Endometrium (tissue), 2 donors: ENCODE data around the gene ERFL.

Experiments
- FAIRE-seq: peaks from 2 replicates; lab custom pipeline; 2012; peaks lifted over from hg19 to GRCh38; lab: Jason Lieb, UNC
- donor health status: control.
- donor health status: control.

ERFL gene

DNA sequence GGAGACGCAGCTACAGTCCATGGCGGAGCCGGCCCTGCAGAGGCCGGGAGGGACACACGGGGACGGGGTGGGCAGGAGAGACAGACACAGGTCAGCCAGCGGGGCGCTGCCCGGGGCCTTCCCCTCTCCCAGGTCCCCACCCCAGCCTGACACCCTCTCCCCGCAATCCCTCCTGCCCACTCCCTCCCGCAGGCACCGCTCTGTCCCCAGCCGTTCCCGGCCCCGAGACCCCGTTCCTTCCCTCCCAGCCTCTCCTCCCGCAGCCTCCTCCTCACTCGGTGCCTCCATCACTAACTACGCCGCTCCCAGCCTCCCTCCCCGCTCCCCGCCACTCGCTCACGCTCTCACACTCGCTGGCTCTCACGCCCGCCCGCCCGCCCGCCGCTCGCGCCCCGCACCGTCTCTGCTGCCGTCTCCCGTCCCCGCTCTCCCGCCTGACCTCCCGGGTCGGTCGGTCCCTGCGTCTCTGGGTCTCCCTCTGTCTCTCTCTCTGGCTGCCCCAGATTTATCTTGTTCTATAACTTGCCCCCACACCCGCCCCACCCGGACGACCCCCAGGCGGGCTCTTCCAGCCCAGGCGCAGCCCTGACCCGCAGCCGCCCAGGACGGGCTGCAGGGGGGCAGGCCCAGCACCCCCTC is 15.2 kb downstream of the ERFL start:
- no peak for FAIRE-seq

DNA sequence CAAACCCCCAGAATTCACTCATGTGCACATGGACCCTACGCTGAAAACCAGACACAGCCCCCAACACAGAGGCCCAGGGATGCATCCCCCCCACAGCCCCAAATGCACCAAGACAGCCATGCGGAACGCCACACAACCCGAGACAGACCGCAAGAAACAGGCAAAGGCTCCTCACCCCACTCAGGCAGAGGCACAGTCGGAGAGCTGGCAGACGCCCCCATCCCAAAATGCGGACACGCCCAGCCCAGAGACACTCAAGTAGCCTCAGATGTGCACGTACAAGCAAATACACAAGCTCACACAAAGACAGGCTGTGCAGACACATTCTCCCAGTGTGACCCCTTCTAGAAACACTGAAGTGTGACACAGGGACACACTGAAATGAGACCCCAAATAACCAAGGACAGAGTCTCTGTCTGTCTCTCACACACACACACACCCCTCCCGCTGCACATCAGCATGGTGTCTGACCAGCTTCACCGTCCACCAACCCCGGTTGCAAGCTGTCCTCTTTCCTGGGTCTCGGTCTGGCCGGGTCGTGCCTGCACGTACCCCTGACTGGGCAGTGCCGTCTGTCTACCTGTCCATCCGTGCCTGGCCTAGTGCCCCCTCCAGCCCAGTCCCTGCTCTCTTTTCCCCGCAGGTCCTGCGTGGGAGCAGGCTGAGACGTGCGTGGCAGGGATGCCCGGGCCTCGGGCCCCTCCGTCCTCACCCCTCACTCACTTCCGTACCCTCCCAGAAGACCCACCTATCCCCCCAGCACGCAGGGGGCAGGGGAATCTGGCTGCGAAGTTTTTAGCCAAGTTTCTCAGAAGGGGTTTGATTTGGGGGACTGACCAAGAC is 16.1 kb downstream of the ERFL start:
- FAIRE-seq, result no peak

DNA sequence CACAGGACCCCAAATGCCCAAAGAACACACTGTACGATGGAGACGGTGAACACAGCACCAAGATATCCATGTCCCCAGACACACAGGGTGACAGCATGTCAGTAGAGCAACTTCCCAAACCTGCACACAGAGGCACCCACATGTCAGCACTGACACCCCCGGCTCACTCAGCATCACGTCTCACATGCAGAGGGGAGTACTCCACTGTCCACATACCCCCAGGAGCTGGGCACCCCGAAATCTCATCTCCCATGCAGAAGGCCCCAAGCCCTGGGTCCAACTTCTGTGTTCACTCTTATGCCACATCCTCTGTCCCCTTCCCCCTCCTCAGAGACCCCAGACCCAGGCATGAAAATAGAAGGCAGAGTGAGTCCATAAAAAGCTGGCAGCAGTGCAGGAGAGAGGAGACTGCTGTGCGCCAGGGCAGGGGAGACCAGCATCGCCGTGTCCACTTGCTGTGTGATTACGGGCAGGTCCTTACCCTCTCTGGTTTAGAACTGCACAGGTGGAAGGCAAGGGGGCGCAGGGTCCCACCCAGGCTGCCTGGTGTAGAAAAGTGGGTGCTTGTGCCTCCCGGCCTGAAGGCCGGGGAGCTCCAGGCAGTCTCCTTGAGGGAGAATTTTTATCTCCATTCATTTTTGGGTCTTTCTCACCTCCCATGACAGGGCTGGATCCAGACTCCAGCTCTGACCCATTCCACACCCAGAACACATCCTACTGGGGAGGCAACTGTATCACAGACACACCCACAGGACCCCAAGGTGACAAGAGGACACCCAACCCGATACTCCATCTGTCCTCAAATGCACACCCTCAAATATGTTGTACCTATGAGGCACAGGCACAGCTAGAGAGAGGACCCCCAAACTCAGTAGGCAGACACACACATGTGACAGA is 17.0 kb downstream of the ERFL start:
- FAIRE-seq, result no peak

DNA sequence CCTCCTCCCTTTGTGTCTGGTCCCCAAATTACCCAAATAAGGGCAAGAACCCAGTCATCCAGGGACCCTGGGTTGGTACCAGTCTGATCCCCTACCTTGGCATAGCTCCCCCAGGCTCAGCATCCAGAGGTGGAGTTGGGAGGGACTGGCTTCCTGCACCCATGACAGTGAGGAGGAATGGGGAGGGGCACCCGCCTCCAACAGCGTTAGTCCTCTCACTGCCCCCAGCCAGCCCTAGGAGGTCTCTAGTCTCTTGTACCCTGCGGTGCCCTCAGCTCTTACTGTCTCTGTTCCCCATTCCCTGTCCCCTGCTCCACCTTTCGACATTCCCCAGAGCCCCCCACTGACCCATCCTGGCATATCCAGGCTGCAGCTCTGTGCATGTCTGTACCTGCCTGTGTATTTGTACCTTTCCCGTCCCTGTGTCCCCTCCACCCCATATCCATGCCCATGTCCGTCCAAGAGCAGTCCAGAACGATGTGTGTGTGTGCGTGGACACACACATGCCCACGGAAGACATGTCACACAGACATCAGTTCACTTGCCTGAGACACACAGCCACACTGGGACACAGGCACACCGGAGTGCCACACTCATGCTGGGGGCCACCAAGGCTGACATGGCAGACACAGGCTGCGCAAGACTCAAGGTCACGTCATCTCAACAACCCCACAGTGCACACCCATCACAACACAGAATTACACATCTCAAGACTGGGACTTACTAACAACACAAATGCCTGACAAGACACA is 17.8 kb downstream of the ERFL start:
- FAIRE-seq, result no peak

DNA sequence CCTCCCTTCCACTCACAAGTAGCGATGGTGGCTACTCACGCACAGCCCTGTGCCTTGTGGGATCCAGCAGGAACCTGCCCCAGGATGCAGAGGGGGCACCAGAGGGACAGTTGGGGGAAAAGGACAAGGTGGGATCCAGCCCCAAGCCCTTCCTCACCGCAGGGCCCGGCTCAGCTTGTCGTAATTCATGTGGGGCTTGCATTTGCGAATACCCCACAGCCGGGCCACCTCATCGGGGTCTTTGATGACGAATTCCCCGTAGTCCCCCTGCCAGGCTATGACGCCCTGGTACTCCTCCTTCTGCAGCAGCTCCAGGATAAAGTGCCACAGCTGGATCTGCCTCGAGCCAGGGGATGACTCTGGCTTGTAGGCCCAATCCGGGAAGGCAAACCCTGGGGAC is 18.5 kb downstream of the ERFL start:
- FAIRE-seq, result no peak

DNA sequence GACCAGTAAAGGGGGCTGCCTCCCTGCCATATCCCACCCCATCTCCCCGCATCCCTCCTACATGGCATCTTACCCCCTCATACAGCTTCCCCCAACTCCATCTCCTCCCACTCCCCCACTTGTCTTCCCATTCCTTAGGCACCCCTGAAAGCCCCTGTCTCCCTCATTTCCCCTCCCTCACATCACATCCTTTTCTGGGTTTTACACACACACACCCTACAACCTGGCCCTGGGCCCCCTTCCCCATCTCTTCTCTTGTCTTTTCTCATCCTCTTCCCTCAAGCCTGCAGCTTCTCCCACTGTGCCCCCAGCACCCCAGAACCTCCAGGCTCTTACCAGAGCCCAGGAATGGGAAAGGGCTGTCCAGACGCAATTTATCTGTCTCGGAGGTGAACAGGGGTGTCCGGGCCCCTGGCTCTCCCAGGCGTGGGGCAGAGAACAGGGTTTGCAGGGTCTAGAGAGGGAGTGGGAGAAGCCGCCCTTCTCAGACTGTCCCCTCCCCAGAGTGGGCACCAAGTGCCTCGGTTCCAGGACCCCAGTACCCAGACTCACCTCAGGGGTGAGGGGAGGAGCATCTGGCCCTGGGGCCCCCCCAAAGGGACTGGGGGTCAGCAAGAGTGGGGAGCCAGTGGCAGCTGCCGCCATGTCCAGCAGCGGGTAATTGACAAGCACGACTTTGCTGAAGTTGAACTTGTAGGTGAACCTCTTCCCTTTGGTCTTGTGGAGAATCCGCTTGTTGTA is 19.4 kb downstream of the ERFL start:
- FAIRE-seq, result no peak

DNA sequence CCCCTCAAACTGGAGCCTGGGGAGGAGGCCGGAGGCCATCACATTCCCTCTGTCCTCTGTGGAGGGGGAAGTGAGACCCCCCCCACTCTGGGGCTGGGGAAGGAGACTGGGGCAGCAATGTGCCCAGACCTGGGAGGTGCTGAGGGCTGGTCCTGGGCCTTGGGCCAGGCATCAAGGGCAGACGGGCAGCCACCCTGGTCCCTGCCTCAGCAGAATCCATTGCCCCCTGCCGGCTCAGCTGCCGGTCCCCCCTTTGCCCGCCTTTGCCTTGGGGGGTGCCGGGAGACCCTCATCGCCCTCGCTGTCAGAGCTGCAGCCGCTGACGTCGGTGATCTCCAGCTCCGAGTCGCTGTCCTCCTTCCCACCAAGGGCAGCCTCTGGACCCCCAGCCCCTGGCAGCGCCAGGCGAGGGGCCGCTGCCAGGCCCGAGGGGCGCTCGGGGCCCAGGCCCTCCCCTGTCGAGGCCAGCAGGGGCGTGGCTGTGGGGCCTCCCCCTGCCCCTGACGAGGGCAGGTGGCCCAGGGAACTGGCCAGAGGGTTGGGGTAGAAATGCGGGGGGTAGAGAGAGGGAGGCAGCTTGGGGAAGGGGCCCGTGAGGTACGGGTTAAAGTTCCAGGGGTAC is 20.1 kb downstream of the ERFL start:
- no peak for FAIRE-seq

DNA sequence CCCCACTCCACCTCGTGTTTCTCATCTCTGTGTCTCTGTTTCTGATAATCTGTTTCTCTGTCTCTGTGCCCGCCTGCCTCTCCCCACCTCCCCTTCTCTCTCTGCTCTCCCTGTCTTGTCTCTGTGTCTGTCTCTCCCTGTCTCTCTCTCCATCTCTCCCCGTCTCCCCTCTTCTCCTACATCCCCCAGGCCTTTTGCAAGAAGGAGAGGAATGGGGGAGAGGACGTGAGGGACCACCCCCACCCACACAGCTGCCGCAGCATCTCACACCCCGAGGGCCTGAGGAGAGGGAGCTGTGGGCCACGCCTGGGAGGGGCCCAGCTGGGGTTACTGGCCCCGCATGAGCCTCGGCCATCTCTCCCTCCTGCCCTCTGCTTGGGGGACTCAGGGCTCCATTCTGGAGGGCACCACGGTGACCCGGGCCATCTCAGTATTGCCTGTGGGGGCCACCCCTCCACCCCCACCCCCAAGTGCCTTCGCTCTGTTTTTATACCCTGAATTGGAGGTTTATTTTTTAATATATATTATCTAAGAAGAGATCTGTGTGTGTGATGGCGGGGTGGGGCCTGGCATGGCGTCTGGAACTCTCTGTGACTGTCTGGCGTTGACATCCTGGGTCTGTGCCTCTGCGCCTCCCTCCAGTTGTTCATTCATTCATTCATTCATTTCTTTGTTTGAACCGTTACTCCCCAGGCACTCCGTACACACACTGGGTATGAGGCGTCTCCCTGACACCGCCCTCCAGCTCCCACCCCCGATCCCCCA is 21.2 kb downstream of the ERFL start:
- no peak for FAIRE-seq

DNA sequence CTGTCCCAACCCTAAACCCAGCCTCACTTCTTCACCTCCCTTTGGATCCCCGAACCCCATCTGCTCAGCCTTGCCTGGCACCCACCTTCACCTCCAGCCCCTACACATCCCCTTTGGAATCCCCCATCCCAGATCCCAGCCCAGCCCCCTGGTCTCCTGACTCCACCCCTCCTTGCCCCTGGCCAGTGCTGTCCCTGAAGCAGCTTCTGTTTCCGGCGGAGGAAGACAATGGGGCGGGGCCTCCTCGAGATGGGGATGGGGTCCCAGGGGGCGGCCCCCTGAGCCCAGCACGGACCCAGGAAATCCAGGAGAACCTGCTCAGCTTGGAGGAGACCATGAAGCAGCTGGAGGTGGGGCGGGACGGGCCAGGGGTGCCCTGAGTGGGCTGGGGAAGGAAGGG is 22.0 kb downstream of the ERFL start:
- FAIRE-seq, result no peak

DNA sequence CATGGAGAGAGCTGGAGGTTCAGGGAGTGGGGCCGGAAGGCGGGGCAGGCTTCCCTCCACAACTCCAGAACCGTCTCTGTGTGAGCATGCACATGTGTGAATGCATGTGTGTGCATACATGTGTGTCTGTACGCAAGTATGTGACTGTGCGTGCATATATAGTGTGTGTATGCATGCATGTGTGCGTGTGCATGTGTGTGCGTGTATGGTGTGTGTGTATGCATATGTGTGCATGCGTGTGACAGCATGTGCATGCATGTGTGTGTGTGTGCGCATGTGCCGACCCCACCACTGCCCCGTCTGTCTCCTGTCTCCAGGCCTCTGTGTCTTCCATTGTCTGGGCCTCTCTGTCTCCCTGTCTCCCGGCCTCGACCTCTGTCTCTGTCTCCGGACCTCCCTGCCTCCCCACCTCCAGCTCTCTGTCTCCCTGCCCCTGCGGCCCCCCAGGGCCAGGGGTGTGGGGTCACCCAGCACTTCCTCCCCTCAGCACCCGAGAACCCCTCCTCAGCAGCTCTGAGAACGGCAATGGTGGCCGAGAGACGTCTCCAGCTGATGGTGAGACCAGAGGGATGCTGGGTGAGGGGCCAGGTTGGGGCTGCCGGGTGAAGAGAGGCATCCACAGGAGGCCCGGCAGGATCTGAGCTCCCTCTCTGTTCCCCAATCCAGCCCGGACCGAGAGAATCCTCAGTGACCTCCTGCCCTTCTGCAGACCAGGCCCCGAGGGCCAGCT is 22.8 kb downstream of the ERFL start:
- no peak for FAIRE-seq

DNA sequence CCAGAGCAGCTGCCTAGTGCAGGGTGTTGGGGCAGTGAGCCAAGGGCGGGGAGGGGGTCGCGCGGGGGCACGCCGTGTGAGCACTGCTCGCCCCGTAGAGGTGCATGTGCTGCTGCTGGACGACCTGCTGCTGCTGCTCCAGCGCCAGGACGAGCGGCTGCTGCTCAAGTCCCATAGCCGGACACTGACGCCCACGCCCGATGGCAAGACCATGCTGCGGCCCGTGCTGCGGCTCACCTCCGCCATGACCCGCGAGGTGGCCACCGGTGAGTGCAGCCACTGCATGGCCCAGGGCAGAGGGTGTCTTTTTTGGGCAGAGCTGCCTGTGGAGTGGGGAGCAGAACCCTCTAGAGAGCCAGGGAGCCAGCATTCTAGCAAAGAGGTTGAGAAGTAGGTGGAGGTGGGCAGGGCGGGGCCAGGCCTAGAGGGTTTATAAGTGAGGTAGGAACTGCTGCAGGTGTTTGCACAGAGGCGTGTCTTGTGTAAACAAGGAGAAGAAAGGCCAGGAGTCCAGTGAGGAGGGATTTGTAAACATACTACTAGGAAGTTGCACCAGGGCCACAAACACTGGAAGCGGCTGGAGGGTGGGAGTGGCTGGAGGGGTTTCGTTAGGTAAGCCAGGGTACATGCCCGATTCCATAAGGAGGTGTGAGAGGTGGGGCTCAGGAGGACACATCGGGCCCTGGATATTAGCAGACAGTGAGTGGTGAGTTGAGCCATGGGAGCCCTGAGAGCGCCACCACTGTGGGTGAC is 24.0 kb downstream of the ERFL start:
- FAIRE-seq, result no peak

DNA sequence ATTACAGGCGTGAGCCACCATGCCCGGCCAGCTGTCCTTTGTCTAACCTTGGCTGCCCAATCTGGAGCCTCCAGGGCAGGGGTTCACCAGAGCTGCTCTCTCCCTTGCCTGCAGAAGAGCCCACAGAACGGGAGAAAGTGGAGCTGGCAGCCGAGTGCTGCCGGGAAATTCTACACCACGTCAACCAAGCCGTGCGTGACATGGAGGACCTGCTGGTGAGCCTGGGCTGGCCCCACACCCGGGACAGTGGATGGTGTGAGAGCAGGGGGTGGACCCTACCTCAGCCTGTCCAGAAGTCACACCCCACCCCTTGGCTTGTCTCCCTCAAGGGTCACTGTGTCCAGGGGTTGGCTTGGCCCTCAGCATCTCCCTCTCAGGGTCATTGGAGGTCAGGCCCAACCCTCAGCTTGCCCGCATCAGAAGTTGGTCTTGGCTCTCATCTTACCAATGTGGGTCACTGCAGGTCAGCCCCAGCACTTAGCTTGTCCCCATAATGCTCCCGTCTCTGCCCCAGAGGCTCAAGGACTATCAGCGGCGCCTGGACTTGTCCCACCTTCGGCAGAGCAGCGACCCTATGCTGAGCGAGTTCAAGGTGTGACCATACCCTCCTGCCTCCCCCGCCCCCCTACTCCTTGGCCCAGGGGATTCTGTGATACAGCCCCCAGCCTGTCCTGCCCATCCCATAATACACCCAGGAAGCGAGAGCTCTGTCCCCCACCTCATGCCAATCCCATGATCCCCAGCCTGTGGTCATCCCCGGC is 24.9 kb downstream of the ERFL start:
- FAIRE-seq, result no peak

DNA sequence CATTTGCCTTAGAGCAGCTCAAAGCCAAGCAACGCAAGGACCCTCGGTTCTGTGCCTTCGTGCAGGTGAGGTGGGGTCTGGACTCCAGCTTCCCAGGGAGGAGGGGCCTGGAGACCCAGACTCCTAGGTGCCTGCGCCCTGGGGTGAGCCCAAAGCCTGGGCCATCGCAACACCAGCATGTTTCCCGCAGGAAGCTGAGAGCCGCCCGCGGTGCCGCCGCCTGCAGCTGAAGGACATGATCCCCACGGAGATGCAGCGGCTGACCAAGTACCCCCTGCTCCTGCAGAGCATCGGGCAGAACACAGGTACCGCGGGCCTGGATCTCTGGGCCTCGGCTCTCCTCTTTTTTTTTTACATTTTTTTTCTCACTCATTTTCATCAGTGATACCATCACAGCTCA is 25.7 kb downstream of the ERFL start:
- FAIRE-seq, result no peak

DNA sequence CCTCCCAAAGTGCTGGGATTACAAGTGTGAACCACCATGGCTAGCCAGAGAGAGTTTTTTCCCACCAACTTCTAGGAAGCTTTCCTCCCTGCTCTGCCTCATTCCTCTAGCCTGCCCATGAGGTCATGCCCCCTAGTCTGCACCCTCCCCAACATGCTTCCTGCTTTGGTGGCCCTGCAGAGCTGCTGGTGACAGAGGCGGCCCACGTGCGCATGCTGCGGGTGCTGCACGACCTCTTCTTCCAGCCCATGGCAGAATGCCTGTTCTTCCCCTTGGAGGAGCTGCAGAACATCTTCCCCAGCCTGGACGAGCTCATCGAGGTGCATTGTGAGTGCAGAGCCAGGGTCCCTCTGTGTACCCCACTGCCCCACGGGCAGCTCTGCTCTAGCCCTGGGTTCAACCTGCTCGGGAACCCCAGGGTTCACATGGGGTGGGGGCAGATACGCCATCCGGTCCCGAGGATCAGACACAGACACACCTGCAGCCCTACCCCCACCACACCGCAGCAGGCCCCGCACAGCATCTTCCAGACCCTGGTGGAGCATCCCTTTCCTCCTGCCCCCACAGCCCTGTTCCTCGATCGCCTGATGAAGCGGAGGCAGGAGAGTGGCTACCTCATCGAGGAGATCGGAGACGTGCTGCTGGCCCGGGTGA is 26.4 kb downstream of the ERFL start:
- FAIRE-seq, result no peak

DNA sequence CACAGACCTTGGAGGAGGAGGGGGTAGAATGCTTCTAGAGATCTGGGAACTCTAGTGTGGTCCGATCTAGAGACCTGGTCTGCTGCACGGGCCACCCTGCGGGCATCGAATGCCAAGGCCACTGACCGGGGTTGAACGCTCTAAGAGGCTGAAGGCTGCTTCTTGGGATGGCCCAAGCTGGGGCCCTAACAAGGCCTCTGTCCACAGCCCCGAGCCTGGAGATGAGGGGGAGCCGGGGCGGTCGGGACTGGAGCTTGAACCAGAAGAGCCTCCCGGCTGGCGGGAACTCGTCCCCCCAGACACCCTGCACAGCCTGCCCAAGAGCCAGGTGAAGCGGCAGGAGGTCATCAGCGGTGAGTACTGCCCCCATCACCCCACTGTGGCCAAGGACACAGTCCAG is 30.0 kb downstream of the ERFL start:
- no peak for FAIRE-seq

DNA sequence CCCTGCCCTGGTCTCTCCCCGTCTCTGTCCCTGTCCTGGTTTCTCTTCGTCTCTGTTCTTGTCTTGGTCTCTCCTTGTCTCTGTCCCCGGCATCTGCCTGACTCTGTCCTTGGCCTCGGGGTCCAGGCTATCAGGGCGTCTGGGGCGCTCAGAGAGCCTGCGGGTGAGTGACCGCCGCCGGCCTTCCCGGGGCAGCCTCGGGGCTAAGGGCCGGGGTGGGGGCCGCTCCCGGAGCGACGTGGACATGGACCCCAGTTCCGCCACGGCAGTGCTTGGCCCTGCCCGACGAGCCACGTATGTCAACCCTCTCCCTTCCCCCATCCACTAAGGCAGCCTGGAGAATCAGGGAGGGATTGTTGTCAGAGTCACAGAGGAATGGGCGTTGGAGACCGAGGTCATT is 30.4 kb downstream of the ERFL start:
- no peak for FAIRE-seq

DNA sequence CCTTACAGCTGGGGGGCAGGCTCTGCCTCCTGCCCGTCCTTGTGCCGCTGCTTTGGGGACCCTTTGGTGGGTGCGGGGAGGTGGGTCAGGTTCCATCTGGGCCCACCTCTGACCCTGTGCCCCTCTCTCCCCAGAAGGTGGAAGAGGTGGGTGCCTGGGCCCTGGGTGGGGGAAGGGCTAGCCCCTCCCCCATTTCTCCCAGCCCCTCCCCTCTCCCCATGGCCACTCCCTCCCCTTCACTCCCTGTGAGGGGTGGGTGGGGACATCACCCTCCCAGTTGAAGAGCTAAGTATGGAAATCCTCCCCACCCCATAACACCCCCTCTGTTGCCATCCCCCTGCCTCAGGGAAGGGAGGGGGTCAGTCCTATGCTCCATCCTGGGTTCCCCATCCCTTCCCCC is 31.1 kb downstream of the ERFL start:
- no peak for FAIRE-seq

DNA sequence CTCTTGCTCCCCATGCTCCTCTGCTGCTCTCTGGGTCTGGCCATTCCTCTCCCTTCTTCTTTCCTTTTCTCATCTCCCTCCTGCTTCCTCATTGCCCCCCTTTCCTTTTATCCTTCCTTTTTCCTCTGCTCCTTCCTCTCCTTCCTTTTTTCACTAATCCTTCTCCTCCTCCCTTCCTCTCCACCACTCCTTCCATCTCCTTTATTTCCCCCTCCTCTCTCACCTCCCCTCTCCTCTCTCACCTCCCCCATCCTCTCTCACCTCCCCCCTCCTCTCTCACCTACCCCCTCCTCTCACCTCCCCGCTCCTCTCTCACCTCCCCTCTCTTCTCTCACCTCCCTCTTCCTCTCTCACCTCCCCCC is 31.7 kb downstream of the ERFL start:
- no peak for FAIRE-seq
